OCI-LY3 (cell line): ENCODE data around the gene NDUFS7.

Experiments
- EZH2phosphoT487 ChIP-seq: fragments of 200-600 bp; shearing (Covaris generic); IDR thresholded peaks from 2 replicates; pipeline ENCODE4 v1.6.1; 2018; ENCODE audit warnings: antibody characterized with exemption, mixed run types, low read depth
- TF ChIP-seq, protein P1 (sequence below): fragments of 200-600, 300-600 bp; sonication (generic); IDR thresholded peaks from 2 replicates; pipeline ENCODE4 v1.5.1; 2014; ENCODE audit warnings: antibody characterized with exemption, low read length, low read depth

DNA sequence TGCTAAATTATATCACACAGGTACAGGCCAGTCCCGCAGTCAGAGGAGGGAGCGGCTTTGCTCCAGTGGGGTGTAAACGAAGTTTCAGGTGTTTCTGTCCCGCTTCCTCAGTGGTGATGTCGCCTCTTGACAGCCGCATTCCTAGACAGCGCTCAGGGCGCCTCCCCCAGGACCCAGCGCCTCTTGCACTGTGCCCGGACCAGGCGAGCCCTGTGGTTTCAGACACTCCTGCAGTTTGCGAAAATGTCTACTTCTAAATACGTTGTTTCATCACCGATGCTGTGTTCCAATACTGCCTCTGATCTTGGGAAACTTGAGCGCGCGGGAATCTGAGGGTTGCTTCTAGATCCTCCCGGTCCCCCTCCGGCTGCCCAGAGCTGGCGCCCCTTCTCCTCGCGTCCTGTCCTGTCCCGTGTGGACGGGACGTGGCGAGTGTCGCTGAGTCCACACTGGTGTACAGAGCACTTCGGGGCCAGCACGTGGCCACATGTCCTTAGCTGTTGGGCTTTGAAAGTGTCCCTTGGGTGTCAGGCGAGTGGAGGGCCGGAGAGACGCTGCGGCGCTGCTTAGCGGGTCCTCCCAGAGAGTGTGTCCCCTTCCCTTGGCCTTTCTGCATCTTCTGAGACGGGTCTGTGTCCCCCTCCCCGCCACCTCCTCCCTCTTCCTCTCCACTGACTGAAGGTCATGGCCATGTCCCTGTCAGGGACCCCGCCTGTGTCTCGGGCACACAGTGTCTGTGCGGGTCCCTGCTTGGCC lies 39.9 kb downstream of the NDUFS7 start:
- TF ChIP-seq, protein P1, sequence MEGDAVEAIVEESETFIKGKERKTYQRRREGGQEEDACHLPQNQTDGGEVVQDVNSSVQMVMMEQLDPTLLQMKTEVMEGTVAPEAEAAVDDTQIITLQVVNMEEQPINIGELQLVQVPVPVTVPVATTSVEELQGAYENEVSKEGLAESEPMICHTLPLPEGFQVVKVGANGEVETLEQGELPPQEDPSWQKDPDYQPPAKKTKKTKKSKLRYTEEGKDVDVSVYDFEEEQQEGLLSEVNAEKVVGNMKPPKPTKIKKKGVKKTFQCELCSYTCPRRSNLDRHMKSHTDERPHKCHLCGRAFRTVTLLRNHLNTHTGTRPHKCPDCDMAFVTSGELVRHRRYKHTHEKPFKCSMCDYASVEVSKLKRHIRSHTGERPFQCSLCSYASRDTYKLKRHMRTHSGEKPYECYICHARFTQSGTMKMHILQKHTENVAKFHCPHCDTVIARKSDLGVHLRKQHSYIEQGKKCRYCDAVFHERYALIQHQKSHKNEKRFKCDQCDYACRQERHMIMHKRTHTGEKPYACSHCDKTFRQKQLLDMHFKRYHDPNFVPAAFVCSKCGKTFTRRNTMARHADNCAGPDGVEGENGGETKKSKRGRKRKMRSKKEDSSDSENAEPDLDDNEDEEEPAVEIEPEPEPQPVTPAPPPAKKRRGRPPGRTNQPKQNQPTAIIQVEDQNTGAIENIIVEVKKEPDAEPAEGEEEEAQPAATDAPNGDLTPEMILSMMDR: no peak
- no peak for TF ChIP-seq EZH2phosphoT487
